Ectodermal cell (in vitro differentiated cells): ENCODE results near the gene EPS8. TPM values are rescaled to one million over a fixed set of nuclear protein-coding genes. Genes with fewer than 3 reads are reported as not detected.

Experiments
- H3K27ac ChIP-seq: 2 replicates; pipeline ENCODE4 v1.7.0; 2013; ENCODE audit warnings: mild to moderate bottlenecking, low read depth, low read length; ENCODE audit not compliant: insufficient read depth, poor library complexity, severe bottlenecking
- H3K27me3 ChIP-seq: 2 replicates; pipeline ENCODE4 v1.7.0; 2013; ENCODE audit warnings: mild to moderate bottlenecking, low read length; ENCODE audit not compliant: insufficient read depth, control insufficient read depth, poor library complexity, severe bottlenecking
- H3K36me3 ChIP-seq: one replicate; pipeline ENCODE4 v1.7.0; 2013; ENCODE audit warnings: low read length; ENCODE audit not compliant: control insufficient read depth, insufficient read depth
- H3K4me1 ChIP-seq: one replicate; pipeline ENCODE4 v1.7.0; 2013; ENCODE audit warnings: low read length; ENCODE audit not compliant: control insufficient read depth, insufficient read depth
- H3K4me3 ChIP-seq: 2 replicates; pipeline ENCODE4 v1.7.0; 2013; ENCODE audit warnings: low read depth, low read length, control low read depth; ENCODE audit not compliant: insufficient read depth
- H3K9me3 ChIP-seq: 2 replicates; pipeline ENCODE4 v1.7.0; 2013; ENCODE audit warnings: mild to moderate bottlenecking, low read length, moderate library complexity; ENCODE audit not compliant: control insufficient read depth
- WGBS, 2 experiments: methylation state at CpG; one replicate each; pipeline ENCODE4 v1.1.7; 2013; ENCODE audit warnings: missing lambda C conversion rate in 2 of 2; 5-methylcytosine and 5-hydroxymethylcytosine counted together
- polyA plus RNA-seq, 4 experiments: library from polyadenylated mRNA; stranded (reverse); fragments of 50-300 nt; gene quantifications; one replicate each; pipeline ENCODE4 v1.2.3, GENCODE V29; 2013

Gene EPS8
- polyA plus RNA-seq (2013, experiment 1 of 4), result 11.3 TPM
- polyA plus RNA-seq (2013, experiment 2 of 4), result 7.6 TPM
- 8.6 TPM for polyA plus RNA-seq (2013, experiment 3 of 4)
- 12.8 TPM for polyA plus RNA-seq (2013, experiment 4 of 4)

GRCh38 chr12:15789220-15790171 is at the start of gene EPS8:
TSS of gene EPS8 (minus strand) at chr12:15789388. CDS start at chr12:15682951, 106,437 bp downstream.
- 2% methylated on average over 85 of the region's 85 CpGs for WGBS, 2 experiments
- H3K36me3 ChIP-seq, result no peaks in the 10 kb centered on the region
- H3K9me3 ChIP-seq, result no peaks in the 10 kb centered on the region
- H3K27ac ChIP-seq, result no peak within 1 kb of the TSS
- H3K27me3 ChIP-seq, result peaks cover 48% of the 10 kb centered on the region
- peaks cover 5% of the 10 kb centered on the region for H3K4me1 ChIP-seq
- peak within 1 kb of the TSS; percentile 68 for H3K4me3 ChIP-seq

GRCh38 chr12:15837141-15837790 is 48.1 kb upstream of the EPS8 start:
- Histone ChIP-seq H3K9me3 (no peaks in the 10 kb centered on the region), H3K36me3 (no peaks in the 10 kb centered on the region), H3K4me3 (no peak overlapping the region), H3K27me3 (no peaks in the 10 kb centered on the region), H3K4me1 (no peaks in the 10 kb centered on the region), H3K27ac (no peak overlapping the region)
- WGBS, 2 experiments, result 95% methylated on average over 5 of the region's 5 CpGs

- Histone ChIP-seq H3K4me1 (no peaks in the 10 kb centered on the region), H3K27me3 (no peaks in the 10 kb centered on the region), H3K4me3 (no peak overlapping the region), H3K27ac (no peak overlapping the region), H3K9me3 (no peaks in the 10 kb centered on the region), H3K36me3 (no peaks in the 10 kb centered on the region)
- WGBS, 2 experiments, result 95 to 97% methylated on average over 4 of the region's 4 CpGs
Observed at GRCh38 chr12:15834575-15834974, 45.4 kb upstream of the EPS8 start.

- Histone ChIP-seq H3K27me3 (no peaks in the 10 kb centered on the region), H3K9me3 (no peaks in the 10 kb centered on the region), H3K4me1 (no peaks in the 10 kb centered on the region), H3K4me3 (no peak overlapping the region), H3K36me3 (no peaks in the 10 kb centered on the region), H3K27ac (no peak overlapping the region)
- 89 to 92% methylated on average over 2 to 3 of the region's 3 CpGs for WGBS, 2 experiments
Observed at GRCh38 chr12:15831315-15831978, 42.3 kb upstream of the EPS8 start.

- no peak overlapping the region for H3K27ac ChIP-seq
- 90 to 92% methylated on average over 3 of the region's 3 CpGs for WGBS, 2 experiments
- H3K4me3 ChIP-seq, result no peak overlapping the region
- H3K4me1 ChIP-seq, result no peaks in the 10 kb centered on the region
- no peaks in the 10 kb centered on the region for H3K27me3 ChIP-seq
- H3K9me3 ChIP-seq, result no peaks in the 10 kb centered on the region
- H3K36me3 ChIP-seq, result no peaks in the 10 kb centered on the region
Observed at GRCh38 chr12:15830538-15830937, 41.4 kb upstream of the EPS8 start.

GRCh38 chr12:15829949-15830348 is 40.8 kb upstream of the EPS8 start:
- no peak overlapping the region for H3K4me3 ChIP-seq
- 92 to 99% methylated on average over 3 of the region's 3 CpGs for WGBS, 2 experiments
- no peaks in the 10 kb centered on the region for H3K27me3 ChIP-seq
- no peak overlapping the region for H3K27ac ChIP-seq
- H3K36me3 ChIP-seq, result no peaks in the 10 kb centered on the region
- H3K9me3 ChIP-seq, result no peaks in the 10 kb centered on the region
- H3K4me1 ChIP-seq, result no peaks in the 10 kb centered on the region

- H3K36me3 ChIP-seq, result no peaks in the 10 kb centered on the region
- 86 to 90% methylated on average over 3 of the region's 3 CpGs for WGBS, 2 experiments
- H3K9me3 ChIP-seq, result no peaks in the 10 kb centered on the region
- H3K4me3 ChIP-seq, result no peak overlapping the region
- H3K27ac ChIP-seq, result no peak overlapping the region
- H3K27me3 ChIP-seq, result no peaks in the 10 kb centered on the region
- no peaks in the 10 kb centered on the region for H3K4me1 ChIP-seq
Observed at GRCh38 chr12:15829255-15829654, 40.1 kb upstream of the EPS8 start.

GRCh38 chr12:15827136-15827535 is 37.9 kb upstream of the EPS8 start:
- 94 to 100% methylated on average over 1 of the region's 1 CpG for WGBS, 2 experiments
- no peak overlapping the region for H3K4me3 ChIP-seq

GRCh38 chr12:15824516-15824915 is 35.3 kb upstream of the EPS8 start:
- Histone ChIP-seq H3K4me1 (no peaks in the 10 kb centered on the region), H3K36me3 (no peaks in the 10 kb centered on the region), H3K27me3 (no peaks in the 10 kb centered on the region), H3K9me3 (no peaks in the 10 kb centered on the region), H3K4me3 (no peak overlapping the region), H3K27ac (no peak overlapping the region)
- 94 to 100% methylated on average over 3 of the region's 3 CpGs for WGBS, 2 experiments

More at GRCh38 chr12:15827136-15827535, 37.9 kb upstream of the EPS8 start:
- no peaks in the 10 kb centered on the region for H3K4me1 ChIP-seq
- no peak overlapping the region for H3K27ac ChIP-seq
- no peaks in the 10 kb centered on the region for H3K27me3 ChIP-seq
- H3K36me3 ChIP-seq, result no peaks in the 10 kb centered on the region
- no peaks in the 10 kb centered on the region for H3K9me3 ChIP-seq
